Vagina (tissue), 2 donors: ENCODE results near the gene CYSRT1.

Experiments
- POLR2A ChIP-seq, 2 donors: fragments of 450-650 bp; IDR thresholded peaks; one replicate each; pipeline ENCODE4 v1.6.1; 2017; ENCODE audit warnings: antibody characterized with exemption in 2 of 2, mild to moderate bottlenecking in 2 of 2, moderate library complexity in 2 of 2
- TF ChIP-seq, protein P1 (sequence below), 3 experiments: fragments of 450-650 bp in 2 of 3; fragments of 200-600 bp in 1 of 3; sonication (generic) in 1 of 3; IDR thresholded peaks; one replicate each; pipeline ENCODE4 v1.5.1; 2017 to 2019; ENCODE audit warnings: antibody characterized with exemption in 3 of 3, mild to moderate bottlenecking in 2 of 3, moderate library complexity in 2 of 3

GRCh38 chr9:137202966-137203365, 22.0 kb upstream of the CYSRT1 start:
- TF ChIP-seq POLR2A (IDR thresholded peaks at IDR 0.05) = no peak
- TF ChIP-seq, protein P1, sequence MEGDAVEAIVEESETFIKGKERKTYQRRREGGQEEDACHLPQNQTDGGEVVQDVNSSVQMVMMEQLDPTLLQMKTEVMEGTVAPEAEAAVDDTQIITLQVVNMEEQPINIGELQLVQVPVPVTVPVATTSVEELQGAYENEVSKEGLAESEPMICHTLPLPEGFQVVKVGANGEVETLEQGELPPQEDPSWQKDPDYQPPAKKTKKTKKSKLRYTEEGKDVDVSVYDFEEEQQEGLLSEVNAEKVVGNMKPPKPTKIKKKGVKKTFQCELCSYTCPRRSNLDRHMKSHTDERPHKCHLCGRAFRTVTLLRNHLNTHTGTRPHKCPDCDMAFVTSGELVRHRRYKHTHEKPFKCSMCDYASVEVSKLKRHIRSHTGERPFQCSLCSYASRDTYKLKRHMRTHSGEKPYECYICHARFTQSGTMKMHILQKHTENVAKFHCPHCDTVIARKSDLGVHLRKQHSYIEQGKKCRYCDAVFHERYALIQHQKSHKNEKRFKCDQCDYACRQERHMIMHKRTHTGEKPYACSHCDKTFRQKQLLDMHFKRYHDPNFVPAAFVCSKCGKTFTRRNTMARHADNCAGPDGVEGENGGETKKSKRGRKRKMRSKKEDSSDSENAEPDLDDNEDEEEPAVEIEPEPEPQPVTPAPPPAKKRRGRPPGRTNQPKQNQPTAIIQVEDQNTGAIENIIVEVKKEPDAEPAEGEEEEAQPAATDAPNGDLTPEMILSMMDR (IDR thresholded peaks at IDR 0.05) = no peak
